Measurements from ENCODE around the gene VILL. TPM values are rescaled to one million over a fixed set of nuclear protein-coding genes. Genes with fewer than 3 reads are reported as not detected.

The VILL gene
- total RNA-seq, 1 donor from 2014 or later, result 6.1 TPM

- H3K4me3 ChIP-seq (ENCODE audit: low read depth, low read length), result no peak overlapping the region
- DNase-seq (ENCODE audit: low read depth), result no peak
- TF ChIP-seq, protein P1, sequence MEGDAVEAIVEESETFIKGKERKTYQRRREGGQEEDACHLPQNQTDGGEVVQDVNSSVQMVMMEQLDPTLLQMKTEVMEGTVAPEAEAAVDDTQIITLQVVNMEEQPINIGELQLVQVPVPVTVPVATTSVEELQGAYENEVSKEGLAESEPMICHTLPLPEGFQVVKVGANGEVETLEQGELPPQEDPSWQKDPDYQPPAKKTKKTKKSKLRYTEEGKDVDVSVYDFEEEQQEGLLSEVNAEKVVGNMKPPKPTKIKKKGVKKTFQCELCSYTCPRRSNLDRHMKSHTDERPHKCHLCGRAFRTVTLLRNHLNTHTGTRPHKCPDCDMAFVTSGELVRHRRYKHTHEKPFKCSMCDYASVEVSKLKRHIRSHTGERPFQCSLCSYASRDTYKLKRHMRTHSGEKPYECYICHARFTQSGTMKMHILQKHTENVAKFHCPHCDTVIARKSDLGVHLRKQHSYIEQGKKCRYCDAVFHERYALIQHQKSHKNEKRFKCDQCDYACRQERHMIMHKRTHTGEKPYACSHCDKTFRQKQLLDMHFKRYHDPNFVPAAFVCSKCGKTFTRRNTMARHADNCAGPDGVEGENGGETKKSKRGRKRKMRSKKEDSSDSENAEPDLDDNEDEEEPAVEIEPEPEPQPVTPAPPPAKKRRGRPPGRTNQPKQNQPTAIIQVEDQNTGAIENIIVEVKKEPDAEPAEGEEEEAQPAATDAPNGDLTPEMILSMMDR (conservative IDR thresholded peaks at IDR 0.05; ENCODE audit: low read depth, low read length), result no peak
Measured at GRCh38 chr3:37963016-37963415, 27.6 kb upstream of the VILL start.

DNA sequence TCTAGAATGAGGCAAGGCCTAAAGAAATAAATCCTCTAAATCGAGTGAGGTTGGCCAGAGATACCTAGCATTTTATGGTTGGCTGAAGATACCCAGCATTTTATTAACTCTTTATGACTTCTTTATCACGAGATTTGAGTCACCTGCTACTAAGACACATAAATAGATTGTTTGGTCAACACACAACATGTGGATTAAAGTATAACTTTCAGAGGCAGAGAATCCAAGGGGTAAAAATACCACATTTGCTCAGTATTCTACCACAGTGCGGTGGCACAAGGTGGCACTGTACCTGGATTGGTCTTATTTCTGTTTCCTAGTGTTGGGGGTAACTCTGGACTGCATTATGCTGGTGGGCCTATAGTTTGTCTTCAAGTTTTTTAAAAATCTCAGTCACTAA, 27.0 kb upstream of the VILL start:
- DNase-seq (ENCODE audit: low read depth), result peak; percentile 92

DNA sequence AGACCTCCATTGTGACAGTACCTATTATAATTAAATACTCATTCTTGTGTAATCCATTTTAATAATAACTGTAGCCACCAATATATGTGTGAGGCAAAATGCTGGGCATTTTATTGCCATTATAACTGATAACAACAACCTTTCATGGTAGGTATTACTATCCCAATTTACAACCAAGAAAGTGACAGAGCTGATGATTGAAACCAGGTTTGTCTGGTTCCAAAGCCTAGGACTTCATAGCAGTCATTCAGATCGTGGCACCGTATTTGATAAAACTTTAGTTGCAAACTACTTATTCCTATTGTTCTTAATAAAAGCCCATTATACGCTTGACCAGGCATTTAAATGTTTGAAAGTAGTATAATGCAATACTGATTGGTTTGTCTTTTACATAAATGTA, 26.4 kb upstream of the VILL start:
- no peak for DNase-seq (ENCODE audit: low read depth)
- TF ChIP-seq, protein P1 (conservative IDR thresholded peaks at IDR 0.05; ENCODE audit: low read depth, low read length), result no peak
- peak overlapping the region; percentile 33 for H3K4me3 ChIP-seq (ENCODE audit: low read depth, low read length)

More for the DNA sequence above, 27.0 kb upstream of the VILL start:
- no peak overlapping the region for H3K4me3 ChIP-seq (ENCODE audit: low read depth, low read length)
- TF ChIP-seq, protein P1 (conservative IDR thresholded peaks at IDR 0.05; ENCODE audit: low read depth, low read length), result peak; percentile 34

GRCh38 chr3:37964716-37965115, 25.9 kb upstream of the VILL start:
- peak overlapping the region; percentile 33 for H3K4me3 ChIP-seq (ENCODE audit: low read depth, low read length)
- peak; percentile 90 for DNase-seq (ENCODE audit: low read depth)
- TF ChIP-seq, protein P1 (conservative IDR thresholded peaks at IDR 0.05; ENCODE audit: low read depth, low read length), result no peak

DNA sequence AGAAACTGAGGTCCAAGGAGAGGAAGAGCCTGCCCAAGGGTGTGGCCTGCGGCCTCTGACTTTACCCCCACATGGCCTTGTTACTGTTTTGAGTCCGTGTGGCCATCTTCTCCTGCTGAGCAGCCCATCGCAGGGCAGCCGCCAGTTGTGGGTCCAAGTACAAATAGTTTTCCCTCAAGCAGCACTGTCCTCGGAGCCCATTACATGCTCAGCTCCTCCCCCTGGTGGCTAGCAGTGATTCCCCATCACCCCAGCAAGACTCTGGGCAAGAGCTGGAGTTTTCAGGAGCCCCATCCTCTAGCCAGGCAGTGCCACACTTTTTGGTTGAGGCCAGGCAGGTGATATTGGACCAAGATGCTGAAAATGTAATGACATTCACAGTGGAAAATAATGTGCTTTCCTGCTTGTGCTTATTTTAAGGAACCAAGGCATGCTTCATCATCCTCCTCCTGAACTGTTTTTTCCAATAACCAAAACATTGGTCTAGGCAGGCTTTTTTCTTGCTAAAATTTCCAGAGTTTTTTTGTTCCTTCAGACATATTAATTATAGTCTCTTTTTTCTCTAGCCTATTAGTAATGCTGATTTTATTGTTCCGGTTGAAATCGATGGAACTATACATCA, 23.2 kb upstream of the VILL start:
- no peak for DNase-seq (ENCODE audit: low read depth)
- H3K4me3 ChIP-seq (ENCODE audit: low read depth, low read length), result no peak overlapping the region
- TF ChIP-seq, protein P1 (conservative IDR thresholded peaks at IDR 0.05; ENCODE audit: low read depth, low read length), result peak; percentile 89

DNA sequence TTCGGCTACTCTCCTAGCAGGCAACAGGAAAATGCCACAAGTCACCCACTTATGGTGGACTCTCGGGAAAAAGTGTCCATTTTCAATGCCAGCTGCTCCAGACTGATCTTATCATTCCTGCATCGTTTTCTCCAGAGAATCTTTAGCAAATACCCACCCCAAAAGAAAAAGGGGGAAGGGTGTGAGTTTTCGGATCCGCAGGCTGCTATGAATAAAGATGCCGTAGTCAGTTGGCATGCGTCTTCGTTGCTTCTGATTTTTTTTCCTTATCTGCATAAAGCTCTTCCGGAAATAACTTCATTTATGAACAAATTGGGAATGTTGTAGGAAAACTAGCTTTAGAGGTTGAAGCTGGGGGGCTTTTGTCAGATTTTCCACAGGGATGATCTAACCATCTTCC, 22.4 kb upstream of the VILL start:
- no peak overlapping the region for H3K4me3 ChIP-seq (ENCODE audit: low read depth, low read length)
- no peak for DNase-seq (ENCODE audit: low read depth)
- TF ChIP-seq, protein P1 (conservative IDR thresholded peaks at IDR 0.05; ENCODE audit: low read depth, low read length), result no peak
